ENCODE data around the gene SLC35E4.

SLC35E4 gene

DNA sequence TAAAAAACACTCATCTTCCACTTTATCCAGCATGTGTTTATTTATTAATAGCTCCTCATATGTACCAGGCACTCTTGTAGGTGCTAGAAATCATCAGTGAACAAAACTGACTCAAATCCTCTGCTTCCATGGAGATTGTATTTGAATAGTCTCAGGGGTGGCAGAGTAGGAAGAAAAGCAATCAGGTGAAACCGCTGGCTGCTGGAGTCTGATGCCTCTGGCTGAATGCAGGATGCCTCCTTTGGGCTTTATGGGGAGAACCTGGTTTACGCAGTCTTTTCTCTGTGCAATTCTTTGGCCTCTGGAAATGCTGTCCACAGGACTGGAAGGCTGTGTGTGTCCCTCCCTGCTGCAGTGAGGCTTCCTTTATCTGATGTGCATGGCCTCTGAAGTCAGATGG, 46.2 kb downstream of the SLC35E4 start:
- DNase-seq (ENCODE audit: insufficient read length, low spot score) (no peak), FAIRE-seq (no peak)

DNA sequence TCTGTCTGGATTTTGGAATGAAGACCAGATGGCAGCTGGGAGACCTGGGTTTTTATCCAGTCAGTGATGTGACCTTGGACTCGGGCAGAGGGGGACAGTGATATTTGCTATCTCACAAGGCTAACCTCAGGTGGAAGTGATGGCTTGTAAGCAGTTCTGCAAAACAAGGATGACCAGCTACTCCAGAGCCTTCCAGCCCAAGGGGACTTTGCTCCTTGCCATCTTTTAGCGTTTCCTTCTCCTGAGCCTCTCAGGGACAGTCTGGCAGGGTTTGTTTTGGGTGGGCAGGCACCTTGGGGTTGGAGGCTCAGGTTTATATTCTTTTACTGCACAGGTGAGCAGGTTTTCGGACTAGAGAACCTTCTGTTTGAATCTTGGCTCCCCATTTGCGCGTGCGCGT, 49.6 kb downstream of the SLC35E4 start:
- DNase-seq (ENCODE audit: insufficient read length, low spot score) (no peak), FAIRE-seq (no peak)

DNA sequence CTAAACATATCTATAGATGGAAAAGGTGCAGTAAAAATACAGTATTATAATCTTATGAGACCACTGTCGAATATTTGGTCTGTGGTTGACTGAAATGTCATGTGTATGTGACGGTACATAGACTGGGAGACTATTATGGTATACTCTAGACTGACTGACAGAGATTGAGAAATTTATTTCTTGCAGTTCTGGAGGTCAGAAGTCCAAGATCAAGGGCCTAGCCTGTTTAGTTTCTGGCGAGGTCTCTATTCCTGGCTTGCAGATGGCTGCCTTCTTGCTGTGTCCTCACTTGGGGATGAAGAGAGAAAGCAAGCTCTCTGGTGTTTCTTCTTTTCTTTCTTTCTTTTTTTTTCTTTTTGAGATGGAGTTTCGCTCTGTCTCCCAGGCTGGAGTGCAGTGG, 51.8 kb downstream of the SLC35E4 start:
- FAIRE-seq (no peak), DNase-seq (ENCODE audit: insufficient read length, low spot score) (no peak)

DNA sequence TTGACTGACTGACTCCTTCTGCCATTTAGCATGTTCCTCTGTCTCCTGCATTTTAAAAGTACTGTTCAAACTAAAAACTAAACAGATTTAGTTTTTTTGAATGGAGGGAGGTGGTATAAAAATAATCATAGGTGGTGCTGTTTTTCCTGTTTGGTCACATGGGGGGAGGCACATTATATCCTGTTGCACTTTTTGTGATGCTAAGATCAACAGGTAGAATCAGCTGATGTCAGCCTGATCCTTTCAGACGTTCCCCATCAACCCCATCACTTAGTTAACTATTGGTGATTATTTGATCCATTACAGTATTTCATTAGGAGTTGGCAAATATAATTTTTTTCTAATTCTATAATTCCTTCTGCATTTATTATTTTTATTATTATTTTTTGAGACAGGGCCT, 54.0 kb downstream of the SLC35E4 start:
- no peak for DNase-seq (ENCODE audit: insufficient read length, low spot score)
- no peak for FAIRE-seq

DNA sequence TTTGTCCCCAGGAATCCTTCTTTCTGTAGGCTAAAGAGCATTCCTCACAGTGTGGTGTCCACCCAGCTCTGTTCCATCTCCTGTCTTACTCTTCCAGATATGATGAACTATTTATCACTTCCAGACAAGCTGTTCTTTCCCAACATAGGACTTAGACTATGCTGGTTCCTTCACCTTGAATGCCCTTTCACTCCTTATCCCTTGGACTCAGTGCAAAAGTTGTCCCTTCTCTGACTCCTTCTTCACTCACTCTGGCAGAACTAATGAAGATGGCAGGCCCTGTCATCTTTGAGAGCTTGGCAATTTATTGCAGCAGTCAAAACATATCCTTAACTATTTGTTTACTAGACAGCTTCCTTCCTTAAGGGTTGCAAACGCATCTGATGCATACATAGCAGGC, 55.6 kb downstream of the SLC35E4 start:
- no peak for FAIRE-seq
- no peak for DNase-seq (ENCODE audit: insufficient read length, low spot score)

DNA sequence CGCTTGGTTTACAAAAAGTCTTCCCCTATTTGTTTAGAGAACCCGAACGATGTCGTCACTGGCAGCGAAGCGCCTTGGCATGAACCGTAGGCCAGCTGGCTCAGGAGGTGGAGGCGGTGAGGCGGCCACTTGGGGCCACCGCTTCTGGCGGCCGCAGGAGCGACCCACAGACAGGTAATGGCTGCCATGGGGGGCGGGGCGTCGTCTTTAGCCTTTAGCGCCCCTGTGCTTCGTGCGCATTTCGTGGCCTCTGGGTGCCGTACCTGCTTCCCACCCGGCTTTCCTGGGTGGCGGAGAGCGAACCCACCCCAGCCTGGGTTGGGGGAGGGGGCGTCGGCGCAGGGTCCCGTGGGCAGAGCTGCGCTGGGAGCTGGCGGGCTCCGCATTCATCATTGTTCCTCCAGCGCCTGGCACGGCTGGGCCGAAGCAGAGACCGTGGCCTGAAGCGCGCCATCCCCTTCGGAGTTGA, 58.6 kb downstream of the SLC35E4 start:
- no peak for FAIRE-seq
- peak; percentile 41 for DNase-seq (ENCODE audit: insufficient read length, low spot score)

DNA sequence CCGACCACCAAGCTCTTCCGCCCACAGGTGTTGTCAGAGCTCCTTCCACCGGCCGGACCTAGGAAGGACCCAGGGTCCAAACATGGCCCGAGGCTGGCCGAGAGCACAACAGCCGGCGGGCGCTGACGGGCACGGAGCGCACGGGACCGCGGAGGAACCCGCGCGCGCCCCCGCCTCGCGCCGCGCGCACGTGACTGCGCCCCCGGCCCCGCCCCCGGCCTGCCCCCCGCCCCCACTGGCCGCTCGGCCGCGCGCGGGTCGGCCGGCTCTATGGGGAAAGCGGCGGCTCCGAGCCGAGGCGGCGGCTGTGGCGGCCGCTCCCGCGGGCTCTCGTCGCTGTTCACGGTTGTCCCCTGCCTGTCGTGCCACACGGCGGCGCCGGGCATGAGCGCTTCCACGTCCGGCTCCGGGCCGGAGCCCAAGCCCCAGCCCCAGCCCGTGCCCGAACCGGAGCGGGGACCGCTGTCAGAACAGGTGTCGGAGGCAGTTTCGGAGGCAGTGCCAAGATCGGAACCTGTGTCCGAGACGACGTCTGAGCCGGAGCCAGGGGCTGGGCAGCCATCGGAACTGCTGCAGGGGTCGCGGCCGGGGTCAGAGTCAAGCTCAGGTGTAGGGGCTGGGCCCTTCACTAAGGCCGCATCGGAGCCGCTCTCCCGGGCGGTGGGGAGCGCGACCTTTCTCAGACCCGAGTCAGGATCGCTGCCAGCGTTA, 59.2 kb downstream of the SLC35E4 start, which contains the start of gene OSBP2:
OSBP2 (plus strand) TSS at position 235 of the 711 bp plus-strand sequence; CDS start at position 271, 36 bp downstream.
- no peak for FAIRE-seq
- DNase-seq (ENCODE audit: insufficient read length, low spot score), result no peak

DNA sequence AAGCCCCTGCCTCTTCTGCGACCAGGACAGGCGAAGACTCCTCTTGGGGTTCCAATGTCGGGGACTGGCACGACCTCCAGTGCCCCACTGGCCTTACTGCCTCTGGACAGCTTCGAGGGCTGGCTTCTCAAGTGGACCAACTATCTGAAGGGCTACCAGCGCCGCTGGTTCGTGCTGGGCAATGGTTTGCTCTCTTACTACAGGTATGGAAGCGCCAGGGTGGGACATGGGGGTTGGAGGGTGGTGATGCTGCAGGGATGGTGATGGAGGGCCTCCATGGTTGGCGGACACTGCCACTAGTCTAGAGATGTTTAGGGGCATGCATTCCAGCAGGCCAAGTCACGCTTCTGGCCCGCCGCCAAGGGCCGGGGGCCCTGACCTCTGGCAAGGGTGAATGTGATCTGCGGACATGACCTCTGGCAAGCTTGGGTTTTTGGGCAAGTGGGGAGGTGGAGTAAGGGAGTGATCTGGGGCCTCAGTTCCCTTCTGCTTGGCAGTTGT, 59.8 kb downstream of the SLC35E4 start:
- FAIRE-seq, result no peak

DNA sequence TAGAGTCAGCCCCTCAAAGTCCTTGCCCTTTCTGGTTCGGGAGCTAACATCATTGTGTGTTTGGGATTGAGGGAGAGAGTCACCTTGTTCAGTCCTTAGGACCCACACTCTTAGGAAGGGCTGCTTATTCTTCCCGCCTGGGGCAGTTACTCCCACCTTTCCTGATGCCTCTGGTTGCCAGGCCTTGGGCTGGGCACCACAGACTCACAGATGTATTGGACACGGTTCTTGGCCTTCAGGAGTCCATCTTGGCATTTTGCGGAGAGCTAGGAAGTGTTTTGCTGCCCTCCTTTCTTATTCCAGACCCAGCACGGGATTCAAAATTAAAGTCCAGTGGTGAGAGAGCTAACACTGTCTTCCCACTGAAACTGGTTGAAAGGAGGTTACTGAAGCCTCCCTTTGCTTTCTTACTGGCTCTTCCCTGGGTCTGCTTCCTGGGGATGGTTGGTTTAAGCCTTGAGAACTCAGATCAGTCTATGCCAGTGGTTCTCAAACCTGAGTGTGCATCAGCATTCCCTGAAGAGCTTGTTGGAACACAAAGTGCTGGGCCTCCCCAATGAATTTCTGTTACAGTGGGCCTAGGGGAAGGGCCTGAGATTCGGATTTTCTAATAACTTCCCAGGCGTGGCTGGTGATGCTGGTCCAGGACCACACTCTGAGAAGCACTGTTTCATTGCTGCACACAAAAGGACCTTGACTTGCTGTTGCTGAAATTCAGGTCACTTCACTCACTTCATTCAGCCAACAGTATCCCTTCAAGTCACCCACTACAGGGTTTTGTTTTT, 60.5 kb downstream of the SLC35E4 start:
- FAIRE-seq (no peak), DNase-seq (ENCODE audit: insufficient read length, low spot score) (no peak)

More for the DNA sequence above, 59.8 kb downstream of the SLC35E4 start:
- no peak for DNase-seq (ENCODE audit: insufficient read length, low spot score)

Data from HTR-8/SVneo (cell line).